K562 (cell line): Measurements from ENCODE around the gene CHCHD1. TPM values are rescaled to one million over a fixed set of nuclear protein-coding genes. Genes with fewer than 3 reads are reported as not detected.

Experiments
- CREB1 ChIP-seq, 2 experiments: sonication (generic) in 1 of 2; formaldehyde crosslinking in 1 of 2; IDR thresholded peaks; 2 replicates each; pipeline versions ENCODE4 v1.6.1 to v1.8.0; 2012 to 2022; ENCODE audit warnings: inconsistent platforms in 1 of 2, mild to moderate bottlenecking in 1 of 2, missing genetic modification reagents in 1 of 2, moderate library complexity in 1 of 2
- CXXC5 ChIP-seq: fragments of 250-450 bp; sonication (Bioruptor Pico); IDR thresholded peaks from 2 replicates; pipeline ENCODE4 v1.8.0; 2022; ENCODE audit warnings: inconsistent platforms, mild to moderate bottlenecking, moderate library complexity
- ELF4 ChIP-seq: fragments of 450-650 bp; formaldehyde crosslinking; IDR thresholded peaks from 2 replicates; pipeline ENCODE4 v1.4.0; 2022; ENCODE audit warnings: missing genetic modification characterization
- MEIS2 ChIP-seq: fragments of 450-650 bp; IDR thresholded peaks from 2 replicates; pipeline ENCODE4 v1.6.1; 2014; ENCODE audit warnings: mild to moderate bottlenecking; ENCODE audit not compliant: partially characterized antibody
- MIER1 ChIP-seq: fragments of 450-650 bp; IDR thresholded peaks from 2 replicates; pipeline ENCODE4 v1.6.1; 2016; ENCODE audit warnings: antibody characterized with exemption, mild to moderate bottlenecking, low read depth
- NFIC ChIP-seq: fragments of 450-650 bp; IDR thresholded peaks from 2 replicates; pipeline ENCODE4 v1.6.1; 2017; ENCODE audit warnings: mild to moderate bottlenecking, inconsistent platforms
- NUFIP1 ChIP-seq: fragments of 450-650 bp; IDR thresholded peaks from 2 replicates; pipeline ENCODE4 v1.6.1; 2018; ENCODE audit not compliant: partially characterized antibody
- POU5F1 ChIP-seq: fragments of 150-350 bp; IDR thresholded peaks from 2 replicates; pipeline ENCODE4 v1.6.1; 2014; ENCODE audit warnings: borderline replicate concordance, low read length, low read depth, mild to moderate bottlenecking; ENCODE audit not compliant: partially characterized antibody
- SMAD2 ChIP-seq: fragments of 150-350 bp; IDR thresholded peaks from 2 replicates; pipeline ENCODE4 v1.6.1; 2014; ENCODE audit warnings: low read depth, mild to moderate bottlenecking, low read length
- TEAD1 ChIP-seq, 2 experiments: fragments of 450-650 bp in 1 of 2; sonication (generic) in 1 of 2; formaldehyde crosslinking; IDR thresholded peaks; 2 replicates each; pipeline versions ENCODE4 v1.4.0 to v1.8.0; 2020 to 2022; ENCODE audit warnings: mild to moderate bottlenecking in 2 of 2, missing genetic modification reagents in 1 of 2
- ZNF197 ChIP-seq: fragments of 200-800 bp; sonication (Bioruptor generic); IDR thresholded peaks from 2 replicates; pipeline ENCODE4 v1.6.1; 2016; ENCODE audit warnings: low read depth, missing genetic modification characterization, missing compliant biosample characterization
- ZNF589 ChIP-seq: fragments of 200-800 bp; sonication (Bioruptor generic); IDR thresholded peaks from 2 replicates; pipeline ENCODE4 v1.6.1; 2016; ENCODE audit warnings: low read depth, missing genetic modification characterization, missing compliant biosample characterization
- ZSCAN29 ChIP-seq: fragments of 450-650 bp; IDR thresholded peaks from 2 replicates; pipeline ENCODE4 v1.6.1; 2017
- polyA plus RNA-seq, 8 experiments: library from polyadenylated mRNA; depleted of rRNA in 4 of 8; stranded (reverse) in 5 of 8; unstranded in 3 of 8; fragments of >200 nt; fragmentation: Nextera tagmentation in 2 of 8; fragmentation: Illumina TruSeq in 1 of 8; extraction: Ambion mirVana in 2 of 8; extraction: Trizol in 1 of 8; gene quantifications; 2 replicates each; pipeline versions ENCODE4 v1.2.1 to v1.2.3, GENCODE V29; 2011 to 2014; ENCODE audit warnings: inconsistent platforms in 1 of 8, missing spikeins in 1 of 8
- total RNA-seq, 7 experiments: library from RNA; depleted of rRNA in 6 of 7; stranded (reverse); fragments of >200 nt in 6 of 7; fragmentation: Illumina TruSeq in 2 of 7; extraction: Trizol in 2 of 7; gene quantifications; 2 replicates each; pipeline versions ENCODE4 v1.2.1 to v1.2.3, GENCODE V29; 2011 to 2021; ENCODE audit warnings: low replicate concordance in 1 of 7
- TF ChIP-seq, protein P1 (sequence below), 2 experiments: fragments of 450-650 bp; IDR thresholded peaks; 2 replicates each; pipeline ENCODE4 v1.6.1; 2016; ENCODE audit warnings: mild to moderate bottlenecking in 2 of 2, borderline replicate concordance in 1 of 2, low read depth in 1 of 2, moderate library complexity in 1 of 2
- TF ChIP-seq, protein P2 (sequence below): fragments of 150-350 bp; IDR thresholded peaks from 2 replicates; pipeline ENCODE4 v1.6.1; 2014; ENCODE audit warnings: low read depth, mild to moderate bottlenecking, low read length, borderline replicate concordance

CHCHD1 gene
- total and polyA plus RNA-seq, 9 of the 15 experiments (the other 6 are each of a cell fraction or from before 2014, with no cell fraction given) = 52.9 to 126 (median 83.4) TPM

DNA sequence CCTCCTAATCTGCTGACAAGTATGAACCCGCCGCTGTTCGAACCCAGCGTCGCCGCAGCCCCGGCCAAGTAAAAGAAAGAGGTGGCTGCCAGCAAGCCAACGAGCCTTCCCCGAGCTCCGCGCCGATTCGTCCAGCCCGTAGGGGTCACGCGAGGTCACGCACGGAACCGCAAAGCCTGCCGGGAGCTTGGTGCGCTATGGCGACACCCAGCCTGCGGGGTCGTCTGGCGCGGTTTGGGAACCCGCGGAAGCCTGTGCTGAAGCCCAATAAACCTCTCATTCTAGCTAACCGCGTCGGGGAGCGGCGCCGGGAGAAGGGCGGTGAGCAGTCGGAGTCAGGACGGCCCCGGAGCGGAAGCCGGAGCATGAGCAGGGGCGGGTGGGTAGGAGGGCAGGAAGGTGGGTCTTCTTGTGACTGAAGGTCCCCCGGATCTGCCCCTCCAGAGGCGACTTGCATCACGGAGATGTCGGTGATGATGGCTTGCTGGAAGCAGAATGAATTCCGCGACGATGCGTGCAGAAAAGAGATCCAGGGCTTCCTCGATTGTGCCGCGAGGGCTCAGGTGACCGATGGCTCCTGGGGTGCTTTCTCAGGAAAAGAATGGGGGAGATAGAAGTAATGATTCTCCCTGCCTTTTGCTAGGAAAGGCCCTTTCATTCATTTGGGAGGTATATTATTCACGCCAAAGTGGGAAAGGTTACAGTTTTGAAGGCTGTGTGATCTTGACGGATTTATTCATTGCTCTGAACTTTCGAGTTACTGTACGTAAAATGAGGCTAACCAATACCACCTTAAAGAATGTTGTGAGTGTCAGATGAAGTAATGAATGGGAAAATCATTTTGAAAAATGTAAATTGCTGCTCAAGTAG, at the start of gene CHCHD1 (continued):
- TF ChIP-seq CREB1 (IDR thresholded peaks at IDR 0.05) (peak; percentile 47; the same call in 1 of the 2 replicates), CREB1 (CRISPR knock-in tag; IDR thresholded peaks at IDR 0.05) (peak; percentile 83), ZNF589 (CRISPR knock-in tag) (no peak), NFIC (peak; percentile 58), MEIS2 (no peak), ZNF197 (CRISPR knock-in tag) (no peak; the same call in 1 of the 2 replicates), MIER1 (0 out of 2 replicates have a peak, but pooled peaks have one; percentile 20), CXXC5 (CRISPR knock-in tag) (peak; percentile 85), TEAD1 (CRISPR knock-in tag; IDR thresholded peaks at IDR 0.05) (peak; percentile 12 to 65; a peak in 1 of 4 replicates), POU5F1 (no peak), ZSCAN29 (no peak), NUFIP1 (no peak), SMAD2 (no peak), ELF4 (CRISPR knock-in tag) (0 out of 2 replicates have a peak, but pooled peaks have one; percentile 5)
- TF ChIP-seq, protein P1, sequence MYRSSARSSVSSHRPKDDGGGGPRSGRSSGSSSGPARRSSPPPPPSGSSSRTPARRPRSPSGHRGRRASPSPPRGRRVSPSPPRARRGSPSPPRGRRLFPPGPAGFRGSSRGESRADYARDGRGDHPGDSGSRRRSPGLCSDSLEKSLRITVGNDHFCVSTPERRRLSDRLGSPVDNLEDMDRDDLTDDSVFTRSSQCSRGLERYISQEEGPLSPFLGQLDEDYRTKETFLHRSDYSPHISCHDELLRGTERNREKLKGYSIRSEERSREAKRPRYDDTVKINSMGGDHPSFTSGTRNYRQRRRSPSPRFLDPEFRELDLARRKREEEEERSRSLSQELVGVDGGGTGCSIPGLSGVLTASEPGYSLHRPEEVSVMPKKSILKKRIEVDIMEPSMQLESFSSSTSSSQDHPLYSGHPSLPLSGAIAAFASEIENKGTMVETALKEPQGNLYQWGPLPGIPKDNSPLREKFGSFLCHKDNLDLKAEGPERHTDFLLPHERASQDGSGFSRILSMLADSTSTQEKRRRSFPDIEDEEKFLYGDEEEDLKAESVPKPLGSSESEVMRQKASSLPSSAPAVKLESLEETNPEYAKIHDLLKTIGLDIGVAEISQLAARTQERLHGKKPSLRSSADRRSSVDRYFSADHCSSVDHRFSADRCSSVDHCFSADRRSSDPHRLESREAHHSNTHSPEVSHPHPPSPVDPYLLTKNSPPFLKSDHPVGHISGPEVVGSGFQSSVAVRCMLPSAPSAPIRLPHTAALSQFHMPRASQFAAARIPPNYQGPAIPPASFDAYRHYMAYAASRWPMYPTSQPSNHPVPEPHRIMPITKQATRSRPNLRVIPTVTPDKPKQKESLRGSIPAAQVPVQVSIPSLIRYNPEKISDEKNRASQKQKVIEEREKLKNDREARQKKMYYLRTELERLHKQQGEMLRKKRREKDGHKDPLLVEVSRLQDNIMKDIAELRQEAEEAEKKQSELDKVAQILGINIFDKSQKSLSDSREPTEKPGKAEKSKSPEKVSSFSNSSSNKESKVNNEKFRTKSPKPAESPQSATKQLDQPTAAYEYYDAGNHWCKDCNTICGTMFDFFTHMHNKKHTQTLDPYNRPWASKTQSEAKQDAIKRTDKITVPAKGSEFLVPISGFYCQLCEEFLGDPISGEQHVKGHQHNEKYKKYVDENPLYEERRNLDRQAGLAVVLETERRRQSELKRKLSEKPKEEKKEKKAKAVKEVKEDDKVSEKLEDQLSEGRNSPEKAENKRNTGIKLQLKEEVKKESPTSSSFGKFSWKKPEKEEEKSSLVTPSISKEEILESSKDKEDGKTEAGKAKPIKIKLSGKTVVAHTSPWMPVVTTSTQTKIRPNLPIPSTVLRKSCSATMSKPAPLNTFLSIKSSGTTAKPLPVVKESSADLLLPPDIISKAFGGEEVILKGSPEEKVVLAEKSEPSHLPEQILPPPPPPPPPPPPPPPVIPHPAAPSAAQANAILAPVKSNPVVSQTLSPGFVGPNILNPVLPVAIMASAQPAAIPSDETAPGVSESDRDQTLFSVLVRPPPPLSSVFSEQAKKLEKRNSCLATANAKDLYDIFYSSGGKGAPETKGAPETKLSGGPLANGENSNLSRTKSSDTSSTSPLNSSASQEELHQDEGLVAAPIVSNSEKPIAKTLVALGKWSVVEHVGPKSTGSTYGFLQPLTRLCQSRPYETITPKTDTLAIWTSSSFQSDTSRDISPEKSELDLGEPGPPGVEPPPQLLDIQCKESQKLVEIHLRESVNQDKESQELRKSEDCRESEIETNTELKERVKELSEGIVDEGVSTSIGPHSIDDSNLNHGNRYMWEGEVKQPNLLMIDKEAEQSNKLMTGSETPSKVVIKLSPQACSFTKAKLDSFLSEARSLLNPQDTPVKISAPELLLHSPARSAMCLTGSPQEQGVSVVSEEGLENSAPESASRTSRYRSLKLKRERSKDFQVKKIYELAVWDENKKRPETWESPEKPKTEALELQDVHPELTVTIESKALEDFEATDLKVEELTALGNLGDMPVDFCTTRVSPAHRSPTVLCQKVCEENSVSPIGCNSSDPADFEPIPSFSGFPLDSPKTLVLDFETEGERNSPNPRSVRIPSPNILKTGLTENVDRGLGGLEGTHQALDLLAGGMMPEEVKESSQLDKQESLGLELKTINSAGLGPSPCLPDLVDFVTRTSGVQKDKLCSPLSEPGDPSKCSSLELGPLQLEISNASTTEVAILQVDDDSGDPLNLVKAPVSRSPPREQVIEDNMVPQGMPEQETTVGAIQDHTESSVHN (IDR thresholded peaks at IDR 0.05; ENCODE audit: borderline replicate concordance in 1 of 2, low read depth in 1 of 2) = no peak
- TF ChIP-seq, protein P2, sequence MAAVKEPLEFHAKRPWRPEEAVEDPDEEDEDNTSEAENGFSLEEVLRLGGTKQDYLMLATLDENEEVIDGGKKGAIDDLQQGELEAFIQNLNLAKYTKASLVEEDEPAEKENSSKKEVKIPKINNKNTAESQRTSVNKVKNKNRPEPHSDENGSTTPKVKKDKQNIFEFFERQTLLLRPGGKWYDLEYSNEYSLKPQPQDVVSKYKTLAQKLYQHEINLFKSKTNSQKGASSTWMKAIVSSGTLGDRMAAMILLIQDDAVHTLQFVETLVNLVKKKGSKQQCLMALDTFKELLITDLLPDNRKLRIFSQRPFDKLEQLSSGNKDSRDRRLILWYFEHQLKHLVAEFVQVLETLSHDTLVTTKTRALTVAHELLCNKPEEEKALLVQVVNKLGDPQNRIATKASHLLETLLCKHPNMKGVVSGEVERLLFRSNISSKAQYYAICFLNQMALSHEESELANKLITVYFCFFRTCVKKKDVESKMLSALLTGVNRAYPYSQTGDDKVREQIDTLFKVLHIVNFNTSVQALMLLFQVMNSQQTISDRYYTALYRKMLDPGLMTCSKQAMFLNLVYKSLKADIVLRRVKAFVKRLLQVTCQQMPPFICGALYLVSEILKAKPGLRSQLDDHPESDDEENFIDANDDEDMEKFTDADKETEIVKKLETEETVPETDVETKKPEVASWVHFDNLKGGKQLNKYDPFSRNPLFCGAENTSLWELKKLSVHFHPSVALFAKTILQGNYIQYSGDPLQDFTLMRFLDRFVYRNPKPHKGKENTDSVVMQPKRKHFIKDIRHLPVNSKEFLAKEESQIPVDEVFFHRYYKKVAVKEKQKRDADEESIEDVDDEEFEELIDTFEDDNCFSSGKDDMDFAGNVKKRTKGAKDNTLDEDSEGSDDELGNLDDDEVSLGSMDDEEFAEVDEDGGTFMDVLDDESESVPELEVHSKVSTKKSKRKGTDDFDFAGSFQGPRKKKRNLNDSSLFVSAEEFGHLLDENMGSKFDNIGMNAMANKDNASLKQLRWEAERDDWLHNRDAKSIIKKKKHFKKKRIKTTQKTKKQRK = no peak
